Globus pallidus (tissue), 1 donor: ENCODE results near the gene FAM200A.
"Not testable (repeated sequence)": the region's sequence is repeated elsewhere in the genome, so short reads cannot be mapped to it uniquely, and the experiment has no call there.

Experiments
- DNase-seq: peaks from one replicate; pipeline ENCODE4 v3.0.0-alpha.2; 2015; ENCODE audit warnings: low spot score

The FAM200A gene

DNA sequence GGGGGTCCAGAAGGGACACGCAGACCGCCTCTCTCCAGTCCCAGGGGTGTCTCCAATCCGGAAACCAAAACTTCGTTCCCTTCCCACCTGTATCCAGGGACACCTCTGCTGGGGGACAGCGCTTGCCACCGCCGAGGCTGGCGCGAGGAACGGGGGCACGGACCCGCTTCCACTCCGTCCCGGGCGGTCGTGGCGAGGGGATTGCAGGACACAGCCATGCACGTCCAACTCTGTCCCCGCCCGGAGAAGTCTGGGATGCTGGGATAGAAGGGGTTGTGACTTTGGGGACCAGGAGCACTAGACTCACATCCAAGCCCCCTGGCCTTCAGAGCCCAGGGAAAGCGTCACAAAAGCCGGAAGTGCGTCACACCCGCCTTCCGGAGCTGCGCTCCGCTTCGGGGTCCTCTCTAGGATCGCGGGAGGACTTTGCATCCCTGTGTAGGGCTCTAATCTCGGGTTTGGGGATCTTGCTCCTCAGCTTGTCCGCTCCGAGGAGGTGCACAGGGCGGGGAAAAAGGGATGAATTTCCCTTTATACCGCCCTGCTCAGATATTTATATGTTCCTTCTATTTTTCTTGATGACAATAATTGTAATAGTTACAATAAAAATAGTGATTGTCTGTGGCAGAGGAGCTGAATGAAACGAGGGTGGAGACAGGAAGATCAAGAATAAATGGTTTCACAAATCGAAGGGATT is at the start of gene FAM200A:
TSS of gene FAM200A (minus strand) at position 348 of the 697 bp plus-strand sequence. CDS start 3,707 bp downstream, outside the sequence.
- DNase-seq = peak; percentile 90

DNA sequence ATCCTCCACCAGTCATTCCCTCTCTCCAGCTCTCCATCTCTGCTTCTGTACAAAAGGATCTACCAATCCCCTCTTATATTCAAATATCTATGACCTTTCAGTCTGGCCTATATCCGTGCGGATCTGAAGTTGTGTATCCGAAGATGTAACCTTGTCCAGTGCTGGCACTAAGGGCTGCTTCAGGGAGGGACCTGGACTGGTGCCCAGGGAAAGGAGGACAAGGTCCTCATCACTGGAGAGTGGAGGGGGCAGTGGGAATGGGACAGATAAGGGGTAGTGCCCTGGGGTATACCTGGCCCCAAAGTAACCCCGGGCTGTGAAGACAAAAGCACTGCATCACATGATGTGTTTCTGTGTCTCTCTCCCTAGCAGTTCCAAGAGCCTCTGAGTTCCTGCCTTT is 47.9 kb upstream of the FAM200A start:
- DNase-seq = no peak

DNA sequence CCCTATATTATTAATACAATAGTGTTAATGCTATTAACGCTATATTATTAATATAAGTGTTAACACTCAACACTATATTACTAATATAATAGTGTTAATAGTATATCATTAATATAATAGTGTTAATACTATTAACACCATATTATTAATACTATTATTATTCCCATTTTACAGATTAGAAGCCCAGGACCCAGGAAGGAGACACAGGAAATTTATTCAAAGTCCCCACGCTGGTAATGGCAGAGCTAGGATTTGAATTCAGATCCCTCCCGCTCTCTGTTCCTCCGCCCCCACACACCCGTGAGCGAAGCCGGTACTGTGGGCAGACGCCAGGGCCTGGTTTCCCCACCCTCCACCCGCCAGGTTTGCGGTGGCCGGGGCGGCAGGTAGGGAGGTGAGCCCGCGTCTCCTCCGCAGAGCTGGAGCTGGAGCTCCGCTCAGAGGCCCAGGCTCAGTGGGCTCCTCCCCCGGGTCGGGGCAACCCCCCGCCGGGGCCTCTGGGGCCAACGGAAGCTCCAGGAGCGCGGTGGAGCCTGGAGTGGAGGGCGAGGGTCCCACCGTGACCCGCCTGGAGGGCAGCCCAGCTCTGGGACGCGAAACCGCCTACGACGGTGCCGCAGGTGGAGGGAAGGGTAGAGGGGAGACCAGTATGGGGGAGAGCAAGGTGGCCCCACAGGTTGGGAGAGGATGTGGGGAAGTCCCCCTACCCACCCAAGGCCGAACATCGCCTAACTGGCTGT is 46.0 kb upstream of the FAM200A start, which contains the start of gene TMEM225B:
TSS of gene TMEM225B (plus strand) at position 506 of the 740 bp plus-strand sequence. CDS start 6,122 bp downstream, outside the sequence.
- no peak for DNase-seq

DNA sequence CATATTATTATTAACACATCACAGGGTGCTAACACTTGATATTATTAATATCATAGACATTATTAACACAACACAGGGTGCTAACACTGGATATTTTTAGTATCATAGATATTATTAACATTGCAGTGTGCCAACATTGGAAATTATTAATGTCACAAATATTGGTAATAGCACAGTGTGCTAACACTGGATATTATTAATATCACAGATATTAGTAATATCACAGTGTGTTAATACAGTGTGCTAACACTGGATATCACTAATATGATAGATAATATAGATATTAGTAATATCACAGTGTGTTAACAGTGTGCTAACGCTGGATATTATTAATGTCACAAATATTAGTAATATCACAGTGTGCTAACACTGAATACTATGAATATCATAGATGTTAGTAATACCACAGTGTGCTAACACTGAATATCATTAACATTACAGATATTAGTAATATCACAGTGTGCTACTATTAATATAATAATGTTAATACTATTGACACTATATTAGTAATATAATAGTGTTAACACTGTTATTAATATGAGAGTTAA is 44.6 kb upstream of the FAM200A start:
- no peak for DNase-seq

DNA sequence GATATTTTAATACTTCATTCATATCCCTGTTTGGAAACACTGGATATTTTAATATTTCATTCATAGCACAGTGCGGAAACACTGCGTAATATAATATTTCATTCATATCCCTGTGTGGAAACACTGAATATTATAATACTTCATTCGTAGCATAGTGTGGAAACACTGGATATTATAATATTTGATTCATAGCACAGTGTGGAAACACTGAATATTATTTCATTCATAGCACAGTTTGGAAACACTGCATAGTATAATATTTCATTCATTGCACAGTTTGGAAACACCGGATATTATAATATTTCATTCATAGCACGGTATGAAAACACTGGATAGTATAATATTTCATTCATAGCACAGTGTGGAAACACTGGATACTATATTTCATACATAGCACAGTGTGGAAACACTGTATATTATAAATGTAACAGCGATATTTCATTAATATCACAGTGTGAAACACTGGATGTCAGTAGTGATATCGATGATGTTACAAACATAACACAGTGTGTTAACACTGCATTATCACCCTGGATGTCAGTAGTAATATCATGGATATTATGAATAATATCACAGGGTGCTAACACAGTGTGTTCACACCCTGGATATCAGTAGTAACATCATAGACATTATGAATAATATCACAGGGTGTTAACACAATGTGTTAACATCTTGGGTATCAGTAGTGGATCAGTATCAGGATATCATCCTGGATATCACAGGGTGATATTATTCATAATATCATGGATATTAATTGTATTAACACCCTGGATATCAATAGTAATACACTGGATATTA is 43.2 kb upstream of the FAM200A start:
- DNase-seq = no peak

DNA sequence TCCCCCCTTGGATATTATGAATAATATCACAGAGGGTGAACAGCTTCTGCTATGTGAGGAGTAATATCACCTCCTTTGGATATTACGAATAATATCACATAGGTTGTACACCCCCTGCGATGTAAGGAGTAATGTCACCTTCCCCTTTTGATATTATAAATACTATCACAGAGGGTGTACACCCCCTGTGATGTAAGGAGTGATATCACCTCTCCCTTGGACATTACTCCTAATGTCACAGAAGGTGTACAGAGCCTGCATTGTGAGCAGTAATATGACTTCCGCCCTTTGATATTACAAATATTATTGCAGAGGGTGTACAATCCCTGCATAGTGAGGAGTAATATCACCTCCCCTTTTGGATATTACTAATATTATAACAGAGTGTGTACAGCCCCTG is 37.0 kb upstream of the FAM200A start:
- DNase-seq = no peak

DNA sequence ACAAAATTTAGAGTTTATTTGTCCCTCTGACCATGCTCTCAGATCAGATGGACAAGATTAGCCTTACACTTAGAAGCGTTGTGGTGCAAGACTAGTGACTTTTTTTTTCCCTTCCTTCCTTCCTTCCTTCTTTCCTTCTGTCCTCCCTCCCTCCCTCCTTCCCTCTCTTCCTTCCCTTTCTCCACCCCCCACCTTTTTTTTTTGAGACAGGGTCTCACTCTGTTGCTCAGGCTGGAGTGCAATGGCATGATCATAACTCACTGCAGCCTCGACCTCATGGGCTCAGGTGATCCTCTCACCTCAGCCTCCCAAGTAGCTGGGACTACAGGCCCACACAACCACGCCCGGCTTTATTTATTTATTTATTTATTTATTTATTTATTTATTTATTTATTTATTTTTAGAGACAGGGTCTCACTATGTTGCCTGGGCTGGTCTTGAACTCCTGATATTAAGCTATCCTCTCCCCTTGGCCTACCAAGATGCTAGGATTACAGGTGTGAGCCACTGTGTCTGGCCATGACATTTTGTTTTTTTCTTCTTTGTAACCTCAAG is 28.9 kb upstream of the FAM200A start:
- not testable (repeated sequence) for DNase-seq

DNA sequence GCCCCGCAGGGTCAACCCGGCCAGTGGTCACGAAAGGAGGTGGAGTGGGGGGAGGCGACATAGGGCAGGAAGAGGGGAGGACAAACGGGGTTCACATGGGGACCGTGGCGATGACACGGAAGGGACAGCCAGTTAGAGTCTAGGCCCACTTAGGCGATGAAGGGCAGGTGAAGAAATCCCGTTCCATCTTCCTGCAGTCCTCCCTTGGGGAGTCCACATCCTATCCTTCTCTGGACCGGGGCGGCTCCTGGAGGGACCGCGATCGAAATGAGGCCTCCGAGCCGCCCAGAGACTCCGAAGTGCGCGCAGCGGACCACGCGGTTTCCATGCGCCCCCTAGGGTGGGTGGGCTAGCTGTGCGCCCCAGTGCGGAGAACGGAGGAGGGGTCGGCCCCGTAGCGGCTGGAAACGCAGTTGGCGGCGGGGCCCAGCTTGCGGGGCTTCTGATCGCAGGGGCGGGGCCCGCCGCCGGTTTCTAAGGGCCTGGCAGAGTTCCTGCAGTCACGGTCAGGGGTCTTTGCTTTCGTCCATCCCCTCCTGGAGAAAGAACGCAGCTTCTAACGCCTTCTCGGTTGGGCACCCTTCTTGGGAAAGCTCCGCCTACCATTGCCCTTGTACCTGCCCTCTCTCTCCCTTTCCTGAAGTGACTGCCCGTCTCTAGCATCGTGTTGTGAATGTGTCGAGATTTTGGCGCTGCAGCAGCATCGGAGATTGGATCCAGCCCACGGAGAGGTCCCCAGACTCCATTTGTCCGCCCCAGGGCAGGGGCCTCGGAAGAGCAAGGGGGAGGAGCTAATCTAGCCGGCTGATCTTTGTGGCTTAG is 28.3 kb upstream of the FAM200A start:
- DNase-seq = peak; percentile 29

DNA sequence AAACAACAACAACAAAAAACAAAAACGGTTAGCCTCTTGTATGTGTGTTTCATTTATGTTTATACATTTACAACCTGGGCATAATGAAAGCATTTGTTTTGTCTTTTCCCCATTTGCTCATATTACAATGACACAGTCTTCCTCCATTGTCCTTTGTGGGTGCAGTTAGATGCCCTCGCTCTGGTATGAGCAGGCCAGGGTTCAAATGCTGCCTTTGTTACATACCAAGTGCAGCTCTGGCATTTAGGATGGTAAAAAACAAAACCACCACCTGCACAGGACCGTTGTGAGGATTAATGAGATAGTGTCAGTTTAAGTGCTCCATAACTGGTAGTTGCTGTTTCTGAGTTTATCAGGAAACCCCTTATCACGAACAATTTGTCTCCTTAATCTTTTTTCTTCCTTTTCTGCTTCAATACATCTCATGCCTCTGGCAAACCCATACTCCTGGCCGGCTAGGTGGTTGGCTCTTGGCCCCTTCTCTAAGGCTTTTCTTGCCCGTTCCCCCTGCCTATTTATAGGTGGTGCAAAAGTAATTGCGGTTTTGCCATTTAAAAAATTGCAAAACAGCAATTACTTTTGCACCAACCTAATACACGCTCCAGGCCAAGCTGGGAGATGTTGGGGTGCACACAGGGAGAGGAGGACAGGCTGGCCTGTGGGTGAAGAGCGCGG is 27.5 kb upstream of the FAM200A start:
- peak; percentile 56 for DNase-seq

DNA sequence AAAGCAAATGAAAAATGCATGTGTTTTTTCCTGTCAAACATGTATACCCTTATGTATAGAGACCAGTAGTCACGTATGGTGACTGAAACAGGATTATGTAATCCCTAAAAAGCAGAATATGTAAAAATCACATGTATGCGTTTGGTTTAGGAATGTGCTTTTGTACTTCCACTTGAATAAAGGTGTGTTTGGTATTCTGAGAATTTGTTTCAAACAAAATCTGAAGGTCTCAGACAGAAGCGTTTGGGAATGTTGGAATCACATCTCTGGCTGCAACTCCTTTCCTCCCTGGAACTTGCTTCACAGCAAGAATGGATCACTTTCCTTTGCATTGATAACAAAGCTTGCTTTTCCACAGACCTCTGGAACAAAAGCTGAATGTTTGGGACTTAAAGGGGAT is 24.3 kb upstream of the FAM200A start:
- no peak for DNase-seq

DNA sequence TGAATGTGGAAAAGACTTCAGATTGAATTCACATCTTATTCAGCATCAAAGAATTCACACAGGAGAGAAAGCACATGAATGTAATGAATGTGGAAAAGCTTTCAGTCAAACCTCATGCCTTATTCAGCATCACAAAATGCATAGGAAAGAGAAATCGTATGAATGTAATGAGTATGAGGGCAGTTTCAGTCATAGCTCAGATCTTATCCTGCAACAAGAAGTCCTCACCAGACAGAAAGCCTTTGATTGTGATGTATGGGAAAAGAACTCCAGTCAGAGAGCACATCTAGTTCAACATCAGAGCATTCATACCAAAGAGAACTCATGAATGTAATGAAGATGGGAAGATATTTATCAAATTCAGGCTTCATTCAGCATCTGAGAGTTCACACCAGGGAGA is 21.3 kb upstream of the FAM200A start:
- DNase-seq = no peak

DNA sequence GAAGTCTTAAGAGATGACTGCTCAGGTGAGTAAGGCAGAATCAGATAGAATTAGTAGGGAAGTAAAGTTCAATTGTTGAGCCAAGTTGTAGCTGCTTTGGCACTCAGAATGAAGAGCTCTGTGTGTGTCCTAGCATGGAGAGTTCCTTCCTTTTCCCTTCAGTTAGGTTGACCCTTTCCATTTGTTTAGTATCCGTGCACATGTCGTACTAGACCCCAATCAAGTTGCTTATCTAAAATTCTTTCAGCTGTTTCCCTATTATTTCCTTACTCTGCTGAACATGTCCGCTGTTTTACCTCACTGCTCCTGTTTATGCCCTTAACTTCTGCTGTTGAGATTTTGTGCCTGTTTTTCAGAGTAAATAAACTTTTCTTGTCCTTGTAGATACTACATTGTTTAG is 19.9 kb upstream of the FAM200A start:
- DNase-seq = no peak

DNA sequence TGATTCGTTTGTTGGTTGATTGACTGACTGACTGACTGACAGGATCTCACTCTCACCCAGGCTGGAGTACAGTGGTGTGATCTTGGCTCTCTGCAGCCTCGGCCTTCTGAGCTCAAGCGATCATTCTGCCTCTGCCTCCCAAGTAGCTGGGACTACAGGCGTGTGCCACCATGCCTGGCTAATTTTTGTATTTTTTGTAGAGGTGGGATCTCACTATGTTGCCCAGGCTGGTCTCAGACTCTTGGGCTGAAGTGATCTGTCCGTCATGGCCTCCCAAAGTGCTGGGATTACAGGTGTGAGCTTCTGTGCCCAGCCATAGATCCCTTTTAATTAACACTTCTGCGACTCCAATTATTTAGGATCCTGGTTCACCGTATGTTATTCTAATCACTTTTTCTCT is 16.9 kb upstream of the FAM200A start:
- DNase-seq = not testable (repeated sequence)

DNA sequence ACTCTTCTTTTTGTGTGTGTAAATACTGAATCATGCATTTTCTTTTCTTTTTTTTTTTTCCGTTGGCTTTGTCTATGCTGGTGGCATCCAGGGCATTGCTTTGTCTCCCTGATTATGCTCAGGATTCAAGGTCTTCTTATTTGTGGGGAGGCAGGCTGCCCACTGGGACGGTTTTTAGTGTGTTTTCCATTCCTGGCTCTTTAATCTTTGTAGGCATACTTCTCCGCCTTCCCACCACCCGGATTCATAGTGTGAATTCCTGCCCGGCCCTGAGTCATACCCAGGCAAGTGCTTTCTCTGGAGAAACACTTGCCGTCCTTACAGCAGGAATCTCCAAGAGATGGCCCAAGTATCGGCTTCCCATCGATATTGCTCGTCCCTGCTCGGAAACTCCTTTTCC is 11.7 kb upstream of the FAM200A start:
- DNase-seq = no peak

DNA sequence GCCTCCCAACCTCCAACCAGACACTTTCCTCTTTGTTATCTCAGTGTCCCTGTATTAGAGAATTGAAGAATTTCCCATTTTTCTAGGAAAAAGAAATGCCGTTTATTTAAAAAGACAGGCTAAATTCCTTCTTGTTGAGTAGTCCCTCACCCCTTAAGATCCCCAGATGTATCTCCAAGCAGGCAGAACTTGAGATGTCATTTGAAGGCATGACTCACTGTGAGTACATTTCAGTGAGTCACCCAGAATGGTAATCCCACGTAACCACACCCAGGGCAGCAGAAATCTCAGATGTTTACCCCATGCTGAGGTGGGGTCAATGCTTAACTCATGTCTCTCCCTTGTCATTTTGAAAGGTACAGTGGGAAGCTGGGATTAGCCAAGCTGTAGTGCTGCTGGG is 10.9 kb upstream of the FAM200A start:
- DNase-seq = no peak

DNA sequence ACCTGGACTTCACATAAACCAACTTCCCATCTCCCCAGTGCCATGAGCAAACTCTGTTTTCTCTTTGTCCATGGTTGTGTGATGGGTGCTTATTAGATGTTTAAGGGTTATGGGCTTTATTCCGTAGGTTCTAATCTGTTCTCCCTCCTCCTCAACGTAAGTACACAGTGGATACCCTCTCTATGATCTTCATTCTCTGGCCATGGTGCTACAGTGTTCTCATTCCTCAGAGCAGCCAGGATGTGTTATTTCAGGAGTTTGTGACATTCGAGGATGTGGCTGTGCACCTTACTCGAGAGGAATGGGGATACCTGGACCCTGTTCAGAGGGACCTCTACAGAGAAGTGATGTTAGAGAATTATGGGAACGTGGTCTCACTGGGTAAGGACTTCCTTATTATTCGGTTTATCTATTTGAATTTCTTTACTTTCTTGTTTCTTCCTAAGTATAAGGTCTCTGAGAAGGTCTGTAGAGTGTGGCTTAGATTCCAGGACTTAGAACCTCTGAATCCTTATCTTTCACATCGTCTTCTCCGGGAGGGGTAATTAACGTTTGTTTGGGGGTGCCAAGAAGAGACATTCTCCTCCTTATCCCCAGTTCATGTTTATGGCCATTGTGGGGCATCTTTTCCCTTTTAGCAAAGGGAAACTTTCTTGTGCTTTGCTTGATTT is 10.3 kb upstream of the FAM200A start:
- no peak for DNase-seq

DNA sequence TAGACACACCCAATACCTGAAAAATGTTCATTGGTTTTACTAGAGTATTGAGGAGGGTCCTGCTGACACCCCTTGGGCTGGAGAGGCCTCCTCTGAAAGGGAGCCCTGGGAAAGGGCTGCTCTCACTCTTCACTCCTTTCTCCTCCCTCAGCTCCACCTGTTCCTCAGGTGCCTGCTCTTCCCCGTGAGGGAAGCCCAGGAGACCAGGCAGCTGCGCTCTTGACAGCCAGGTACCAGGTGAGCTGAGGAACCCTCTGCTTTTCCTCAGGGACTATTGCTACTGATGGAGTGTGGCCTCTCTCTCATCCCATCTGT is 9.8 kb upstream of the FAM200A start:
- DNase-seq = no peak

DNA sequence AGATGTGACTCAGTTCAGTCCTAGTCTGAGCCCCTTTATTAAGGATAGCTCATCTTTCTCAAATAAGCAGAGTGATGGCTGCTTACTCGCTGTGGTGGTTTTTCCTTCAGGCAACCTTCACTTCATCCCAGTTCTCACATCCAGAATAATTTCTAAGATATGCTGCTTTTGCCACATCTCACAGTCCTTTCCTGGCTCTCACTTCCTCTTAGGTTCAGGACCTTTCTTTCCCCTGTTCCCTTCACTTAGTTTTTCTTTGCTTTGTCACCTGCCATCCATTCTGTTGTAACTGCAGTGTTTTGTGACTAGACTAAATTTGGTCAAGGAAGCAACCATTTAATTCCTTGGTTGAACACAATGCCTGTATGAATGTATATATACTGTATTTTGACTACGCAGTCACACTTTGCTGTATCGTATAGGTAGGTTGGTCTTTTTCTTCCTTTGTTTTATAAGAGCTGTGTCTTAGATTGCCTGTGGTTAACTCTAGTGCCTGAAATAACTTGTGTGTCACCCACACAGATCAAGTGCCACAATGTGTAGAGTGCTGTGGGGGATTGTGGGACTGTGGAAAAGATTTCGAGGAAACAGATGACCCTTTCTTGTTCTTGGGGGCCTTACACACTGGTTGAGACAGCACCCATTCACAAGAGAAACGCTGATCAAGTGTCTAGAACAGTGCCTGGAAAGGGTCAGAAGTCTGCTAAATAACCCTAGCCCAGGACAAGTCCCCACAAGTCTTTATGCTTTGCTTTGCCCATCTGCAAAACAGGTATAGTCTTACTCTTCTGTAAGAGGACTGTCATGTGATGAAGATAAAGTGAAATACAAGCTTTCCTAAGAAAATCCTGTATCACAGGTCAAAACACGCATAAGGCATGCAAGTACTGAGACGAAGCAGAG is 9.2 kb upstream of the FAM200A start:
- no peak for DNase-seq
